Choroid plexus epithelial cell (primary cell): ENCODE measurements around the gene GPR152.
A peak's percentile ranks its signal among the peaks of the same experiment; 100 is the strongest.
"Not testable (repeated sequence)": the region's sequence is repeated elsewhere in the genome, so short reads cannot be mapped to it uniquely, and the experiment has no call there.

Experiments
- DNase-seq: peaks from one replicate; pipeline ENCODE4 v3.0.0-alpha.2; 2010; ENCODE audit warnings: low read depth
- H3K4me3 ChIP-seq: 2 replicates; pipeline ENCODE4 v1.5.1; 2011; ENCODE audit warnings: low read depth, mild to moderate bottlenecking, control low read depth, low read length, moderate library complexity
- TF ChIP-seq, protein P1 (sequence below): conservative IDR thresholded peaks from 2 replicates; pipeline ENCODE4 v1.5.1; 2011; ENCODE audit warnings: low read depth, mild to moderate bottlenecking, control low read depth, inconsistent platforms, low read length, moderate library complexity

The GPR152 gene

DNA sequence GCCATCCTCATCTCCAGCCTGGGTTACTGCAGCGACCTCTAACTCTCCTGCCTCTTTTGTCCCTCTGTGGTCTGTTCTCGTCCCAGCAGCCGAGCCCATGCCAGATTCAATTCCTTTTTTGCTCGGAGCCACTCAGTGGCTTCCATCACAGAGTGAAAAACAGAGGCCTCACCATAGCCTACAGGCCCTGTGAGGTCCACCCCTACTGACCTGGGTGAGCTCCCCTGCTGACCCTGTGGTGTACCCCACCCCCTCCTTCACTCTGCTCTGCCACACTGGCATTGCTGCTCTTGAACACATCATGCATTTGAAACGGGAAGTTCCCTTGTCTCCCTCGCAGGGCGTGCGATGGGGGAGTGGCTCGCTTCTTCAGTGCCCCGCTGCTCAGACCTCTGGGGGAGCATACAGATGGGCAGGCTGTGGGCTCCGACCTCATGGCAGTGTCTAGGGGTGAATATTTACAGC is 32.4 kb upstream of the GPR152 start:
- TF ChIP-seq, protein P1, sequence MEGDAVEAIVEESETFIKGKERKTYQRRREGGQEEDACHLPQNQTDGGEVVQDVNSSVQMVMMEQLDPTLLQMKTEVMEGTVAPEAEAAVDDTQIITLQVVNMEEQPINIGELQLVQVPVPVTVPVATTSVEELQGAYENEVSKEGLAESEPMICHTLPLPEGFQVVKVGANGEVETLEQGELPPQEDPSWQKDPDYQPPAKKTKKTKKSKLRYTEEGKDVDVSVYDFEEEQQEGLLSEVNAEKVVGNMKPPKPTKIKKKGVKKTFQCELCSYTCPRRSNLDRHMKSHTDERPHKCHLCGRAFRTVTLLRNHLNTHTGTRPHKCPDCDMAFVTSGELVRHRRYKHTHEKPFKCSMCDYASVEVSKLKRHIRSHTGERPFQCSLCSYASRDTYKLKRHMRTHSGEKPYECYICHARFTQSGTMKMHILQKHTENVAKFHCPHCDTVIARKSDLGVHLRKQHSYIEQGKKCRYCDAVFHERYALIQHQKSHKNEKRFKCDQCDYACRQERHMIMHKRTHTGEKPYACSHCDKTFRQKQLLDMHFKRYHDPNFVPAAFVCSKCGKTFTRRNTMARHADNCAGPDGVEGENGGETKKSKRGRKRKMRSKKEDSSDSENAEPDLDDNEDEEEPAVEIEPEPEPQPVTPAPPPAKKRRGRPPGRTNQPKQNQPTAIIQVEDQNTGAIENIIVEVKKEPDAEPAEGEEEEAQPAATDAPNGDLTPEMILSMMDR: no peak
- DNase-seq: no peak
- no peak overlapping the region for H3K4me3 ChIP-seq

DNA sequence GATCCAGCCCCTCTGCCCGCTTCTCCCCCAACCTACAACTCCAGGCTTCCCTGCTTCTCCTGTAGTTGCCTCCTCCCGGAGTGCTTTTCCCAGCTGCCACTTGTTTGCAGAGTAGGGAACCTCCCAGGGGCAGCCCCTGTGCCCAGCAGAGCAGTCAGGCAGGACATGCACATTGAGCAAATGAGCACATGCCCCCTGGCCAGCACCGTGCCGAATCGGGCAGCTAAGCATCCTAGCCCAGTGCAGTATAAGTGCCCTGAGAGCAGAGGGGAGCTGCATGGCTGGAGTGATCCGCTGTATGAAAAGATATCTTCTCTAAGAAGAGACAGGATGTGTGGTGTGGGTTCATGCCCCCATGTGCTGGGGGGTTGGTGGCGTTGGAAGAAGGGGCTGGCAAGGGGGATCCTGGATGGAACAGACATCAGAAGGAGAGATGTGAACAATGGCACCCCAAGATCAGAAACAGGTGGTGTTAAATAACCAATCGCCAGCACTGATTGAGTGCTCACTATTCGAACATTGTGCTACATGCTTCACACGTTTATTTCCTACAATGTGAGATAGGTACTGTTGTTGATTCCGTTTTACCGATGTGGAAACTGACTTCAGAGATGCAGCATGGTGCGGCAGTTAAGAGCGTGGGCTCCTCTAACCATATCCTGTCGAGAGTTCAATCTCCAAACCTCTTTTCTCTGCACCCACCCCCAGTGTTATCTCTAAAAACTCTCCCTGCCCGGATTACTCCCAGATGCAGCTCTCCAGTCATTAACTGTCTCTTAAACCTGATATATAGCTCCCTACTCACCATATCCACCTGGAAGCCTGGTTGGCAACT is 31.5 kb upstream of the GPR152 start:
- TF ChIP-seq, protein P1: no peak
- DNase-seq: no peak
- H3K4me3 ChIP-seq: peak overlapping the region; percentile 73

DNA sequence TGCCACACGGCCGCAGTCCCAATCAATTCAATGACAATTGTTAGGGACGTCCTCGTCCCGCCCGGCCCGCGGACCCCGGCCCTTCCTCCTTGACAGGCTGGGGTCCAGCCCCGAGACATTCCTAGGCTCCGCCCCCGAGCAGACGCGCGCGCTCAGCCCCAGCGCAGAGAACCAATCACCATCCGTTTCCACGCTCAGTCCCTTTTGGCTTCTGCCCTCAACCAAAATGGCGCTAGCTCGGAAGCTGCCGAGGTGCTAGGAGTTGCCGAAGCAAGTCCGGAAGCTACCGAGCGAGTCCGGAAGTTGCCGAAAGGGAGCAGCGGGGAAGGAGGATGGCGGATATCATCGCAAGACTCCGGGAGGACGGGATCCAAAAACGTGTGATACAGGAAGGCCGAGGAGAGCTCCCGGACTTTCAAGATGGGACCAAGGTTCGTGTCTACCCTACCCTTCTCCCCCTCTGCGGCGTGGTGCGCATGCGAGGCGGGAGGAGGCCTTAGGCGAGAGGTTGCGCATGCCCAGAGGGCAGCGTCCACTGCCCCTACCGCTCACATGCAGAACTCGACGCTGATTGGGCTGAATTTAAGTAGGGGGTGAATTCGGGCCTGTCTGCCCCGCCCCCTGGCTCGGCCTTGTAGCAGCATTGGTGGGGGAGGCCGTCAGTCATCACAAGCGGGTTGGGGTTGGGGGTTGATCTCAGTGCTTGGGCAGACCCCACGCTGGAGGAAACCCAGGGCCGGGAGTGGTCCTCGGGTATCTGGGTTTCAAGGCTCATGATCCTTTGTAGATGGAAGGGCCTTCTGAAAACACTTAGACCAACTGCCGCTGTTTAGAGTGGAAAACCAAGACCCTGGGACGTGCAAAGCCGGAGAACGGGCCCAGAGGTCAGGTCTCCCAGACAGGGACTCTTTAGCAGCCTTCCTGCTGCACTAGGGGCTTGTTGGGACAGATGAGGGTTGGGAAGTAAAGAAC is 30.6 kb upstream of the GPR152 start, which contains the start of gene AIP:
Gene AIP (plus strand): TSS at position 200 of the 972 bp plus-strand sequence. CDS start 133 bp downstream, at position 333.
- peak; percentile 99 for DNase-seq
- TF ChIP-seq, protein P1: peak; percentile 25
- peak within 1 kb of the TSS; percentile 73 for H3K4me3 ChIP-seq

DNA sequence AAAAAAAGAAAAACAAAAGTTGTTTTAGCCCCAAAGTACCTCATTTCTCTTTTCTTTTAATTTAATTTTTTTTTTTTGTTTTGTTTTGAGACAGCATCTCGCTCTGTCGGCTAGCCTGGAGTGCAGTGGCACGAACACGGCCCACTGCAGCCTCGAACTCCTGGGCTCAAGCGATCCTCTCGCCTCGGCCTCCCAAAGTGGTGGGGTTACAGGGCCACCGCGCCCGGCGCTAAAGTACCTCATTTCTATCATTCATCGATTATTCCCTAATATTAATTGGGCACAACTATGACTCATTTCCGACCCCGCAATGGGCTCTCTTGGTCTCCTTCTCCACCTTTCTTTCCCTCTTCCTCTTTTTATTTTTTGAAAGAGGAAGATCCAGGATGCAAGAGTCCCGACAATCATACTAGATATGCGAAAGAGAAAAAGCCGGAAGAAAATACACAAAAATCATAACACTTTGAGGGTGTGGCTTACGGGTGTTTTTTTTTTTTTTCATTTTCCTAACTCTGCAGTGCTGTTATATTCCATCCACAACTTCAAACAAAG is 29.8 kb upstream of the GPR152 start:
- no peak for DNase-seq
- H3K4me3 ChIP-seq: peak overlapping the region; percentile 73
- TF ChIP-seq, protein P1: no peak

DNA sequence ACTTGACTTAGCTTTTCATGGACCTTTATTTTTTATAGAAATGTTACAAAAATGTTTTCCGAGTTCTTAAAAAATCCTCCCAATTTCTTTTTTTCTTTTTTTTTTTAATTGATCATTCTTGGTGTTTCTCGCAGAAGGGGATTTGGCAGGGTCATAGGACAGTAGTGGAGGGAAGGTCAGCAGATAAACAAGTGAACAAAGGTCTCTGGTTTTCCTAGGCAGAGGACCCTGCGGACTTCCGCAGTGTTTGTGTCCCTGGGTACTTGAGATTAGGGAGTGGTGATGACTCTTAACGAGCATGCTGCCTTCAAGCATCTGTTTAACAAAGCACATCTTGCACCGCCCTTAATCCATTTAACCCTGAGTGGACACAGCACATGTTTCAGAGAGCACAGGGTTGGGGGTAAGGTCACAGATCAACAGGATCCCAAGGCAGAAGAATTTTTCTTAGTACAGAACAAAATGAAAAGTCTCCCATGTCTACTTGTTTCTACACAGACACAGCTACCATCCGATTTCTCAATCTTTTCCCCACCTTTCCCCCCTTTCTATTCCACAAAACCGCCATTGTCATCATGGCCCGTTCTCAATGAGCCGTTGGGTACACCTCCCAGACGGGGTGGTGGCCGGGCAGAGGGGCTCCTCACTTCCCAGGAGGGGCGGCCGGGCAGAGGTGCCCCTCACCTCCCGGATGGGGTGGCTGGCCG is 25.0 kb upstream of the GPR152 start:
- DNase-seq: not testable (repeated sequence)

DNA sequence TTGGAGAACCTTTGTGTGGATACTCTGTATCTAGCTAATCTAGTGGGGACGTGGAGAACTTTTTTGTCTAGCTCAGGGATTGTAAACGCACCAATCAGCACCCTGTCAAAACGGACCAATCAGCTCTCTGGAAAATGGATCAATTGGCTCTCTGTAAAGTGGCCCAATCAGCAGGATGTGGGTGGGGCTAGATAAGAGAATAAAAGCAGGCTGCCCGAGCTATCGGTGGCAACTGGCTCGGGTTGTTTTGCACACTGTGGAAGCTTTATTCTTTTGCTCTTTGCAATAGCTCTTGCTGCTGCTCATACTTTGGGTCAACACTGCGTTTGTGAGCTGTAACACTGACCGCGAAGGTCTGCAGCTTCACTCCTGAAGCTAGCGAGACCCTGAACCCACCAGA is 24.2 kb upstream of the GPR152 start:
- DNase-seq: not testable (repeated sequence)

More for the DNA sequence above, 25.0 kb upstream of the GPR152 start:
- H3K4me3 ChIP-seq: not testable (repeated sequence)

DNA sequence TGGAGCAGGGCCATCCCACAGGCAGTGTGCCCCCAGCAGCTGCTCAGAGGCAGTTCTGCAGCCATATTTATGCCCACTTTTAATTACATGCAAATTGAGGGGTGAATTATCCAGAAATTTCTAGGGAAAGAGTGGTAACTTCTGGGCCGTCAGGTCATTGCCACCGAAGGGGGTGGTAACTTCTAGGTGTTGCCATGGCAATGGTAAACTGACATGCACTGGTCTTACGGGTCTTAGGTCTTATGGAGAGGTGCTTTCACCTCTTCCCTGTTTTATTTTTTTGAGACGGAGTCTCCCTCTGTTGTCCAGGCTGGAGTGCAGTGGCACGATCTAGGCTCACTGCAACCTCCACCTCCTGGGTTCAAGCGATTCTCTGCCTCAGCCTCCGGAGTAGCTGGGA is 20.4 kb upstream of the GPR152 start:
- no peak overlapping the region for H3K4me3 ChIP-seq
- DNase-seq: no peak
- TF ChIP-seq, protein P1: no peak

More for the DNA sequence above, 24.2 kb upstream of the GPR152 start:
- H3K4me3 ChIP-seq: not testable (repeated sequence)
